ENCODE measurements around the gene LMAN1L. TPM values are rescaled to one million over a fixed set of nuclear protein-coding genes. Genes with fewer than 3 reads are reported as not detected.

LMAN1L gene
- total and polyA plus RNA-seq, 2 experiments from 2014 or later = not detected

DNA sequence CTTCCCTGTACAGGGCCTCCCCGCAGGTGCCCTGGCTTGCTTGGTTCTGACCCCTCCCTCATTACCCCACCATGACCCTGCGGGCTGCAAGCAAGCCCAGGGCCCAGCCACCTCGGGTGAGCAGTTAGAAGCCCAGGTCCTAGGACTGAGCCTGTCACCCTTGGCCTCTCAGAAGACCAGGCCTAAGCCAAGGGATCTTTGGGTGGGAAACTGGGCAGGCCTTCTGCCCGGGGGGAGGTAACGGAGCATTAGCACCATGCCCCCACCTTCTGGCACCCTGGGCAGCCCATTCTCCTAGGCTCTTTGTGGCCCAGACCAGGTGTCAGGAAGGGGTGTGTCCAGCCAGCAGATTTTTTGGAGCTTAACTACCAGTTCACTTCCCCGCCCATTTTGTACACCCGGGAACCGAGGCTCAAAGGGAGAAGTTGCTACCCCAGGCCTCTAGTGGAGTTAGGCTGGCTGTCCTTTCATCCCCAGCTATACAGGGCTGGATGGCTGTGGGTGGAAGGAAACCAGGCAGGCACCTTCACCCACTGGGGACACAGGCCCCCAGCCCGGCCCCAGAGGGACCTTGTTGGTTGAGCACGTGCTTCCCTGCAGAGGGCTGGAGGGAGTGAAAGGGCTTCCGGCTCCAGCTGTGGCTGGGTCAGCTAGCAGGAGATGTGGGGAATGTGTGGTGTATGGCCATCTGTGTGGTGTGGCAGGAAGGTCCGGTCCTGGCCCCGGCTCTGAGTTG lies 29.4 kb upstream of the LMAN1L start:
- peaks cover 53% of the 10 kb centered on the region for H4K20me1 ChIP-seq (ENCODE audit: insufficient read depth, poor library complexity, severe bottlenecking)
- H3K4me2 ChIP-seq = peak overlapping the region; percentile 98

DNA sequence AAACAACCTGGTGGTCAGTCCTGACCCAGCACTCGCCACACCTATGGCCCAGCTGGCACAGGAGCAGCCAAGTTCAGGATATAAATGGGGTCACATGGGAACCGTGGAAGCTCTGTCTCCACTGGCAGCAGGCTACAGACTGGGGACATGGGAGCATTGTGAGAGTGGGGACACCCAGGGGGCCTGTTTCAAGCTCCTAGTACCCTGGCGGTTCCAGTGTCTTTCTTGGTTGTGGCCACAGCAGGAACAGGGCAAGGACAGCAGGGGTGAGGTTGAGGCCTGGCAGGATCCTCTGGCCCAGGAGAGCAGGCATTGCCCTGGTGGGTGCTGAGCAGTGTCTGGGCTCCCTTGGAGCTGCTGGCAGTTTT lies 28.8 kb upstream of the LMAN1L start:
- peaks cover 58% of the 10 kb centered on the region for H4K20me1 ChIP-seq (ENCODE audit: insufficient read depth, poor library complexity, severe bottlenecking)
- TF ChIP-seq EZH2phosphoT487 (IDR thresholded peaks at IDR 0.05; ENCODE audit: low read depth, severe bottlenecking, unreplicated experiment) (no peak), EZH2 (IDR thresholded peaks at IDR 0.05; ENCODE audit: borderline replicate concordance) (no peak), CTCF (IDR thresholded peaks at IDR 0.05; ENCODE audit: poor library complexity) (no peak)
- DNase-seq (ENCODE audit: low spot score) = no peak
- peaks cover 55% of the 10 kb centered on the region for H3K4me1 ChIP-seq (ENCODE audit: insufficient read depth)
- H3K9me2 ChIP-seq (replicated peaks; ENCODE audit: insufficient read depth) = no peaks in the 10 kb centered on the region
- H3K4me3 ChIP-seq = peak overlapping the region; percentile 99
- H3K27ac ChIP-seq = peak overlapping the region; percentile 12
- H3K27me3 ChIP-seq = no peaks in the 10 kb centered on the region
- H2AFZ ChIP-seq = no peak overlapping the region
- peaks cover 71% of the 10 kb centered on the region for H3K79me2 ChIP-seq
- WGBS (ENCODE audit: low lambda C conversion rate, missing lambda C conversion rate) = 77% methylated on average over 3 of the region's 3 CpGs
- H3K9me3 ChIP-seq (ENCODE audit: low read depth) = no peaks in the 10 kb centered on the region
- no peaks in the 10 kb centered on the region for H3K36me3 ChIP-seq (replicated peaks; ENCODE audit: insufficient read depth, low read depth)
- H3K4me2 ChIP-seq = peak overlapping the region; percentile 98

More for the DNA sequence above, 29.4 kb upstream of the LMAN1L start:
- H3K4me1 ChIP-seq (ENCODE audit: insufficient read depth) = peaks cover 53% of the 10 kb centered on the region
- H3K27ac ChIP-seq = peak overlapping the region; percentile 12
- no peak overlapping the region for H2AFZ ChIP-seq
- H3K4me3 ChIP-seq = peak overlapping the region; percentile 99
- H3K79me2 ChIP-seq = peaks cover 65% of the 10 kb centered on the region
- H3K9me3 ChIP-seq (ENCODE audit: low read depth) = no peaks in the 10 kb centered on the region
- DNase-seq (ENCODE audit: low spot score) = peak; percentile 51
- WGBS (ENCODE audit: low lambda C conversion rate, missing lambda C conversion rate) = 25% methylated on average over 13 of the region's 13 CpGs
- H3K27me3 ChIP-seq = no peaks in the 10 kb centered on the region
- no peaks in the 10 kb centered on the region for H3K36me3 ChIP-seq (replicated peaks; ENCODE audit: insufficient read depth, low read depth)
- H3K9me2 ChIP-seq (replicated peaks; ENCODE audit: insufficient read depth) = no peaks in the 10 kb centered on the region
- TF ChIP-seq EZH2phosphoT487 (IDR thresholded peaks at IDR 0.05; ENCODE audit: low read depth, severe bottlenecking, unreplicated experiment) (no peak), CTCF (IDR thresholded peaks at IDR 0.05; ENCODE audit: poor library complexity) (no peak), EZH2 (IDR thresholded peaks at IDR 0.05; ENCODE audit: borderline replicate concordance) (no peak)

GRCh38 chr15:74784426-74785193 lies 28.0 kb upstream of the LMAN1L start:
- Histone ChIP-seq H3K4me1 (ENCODE audit: insufficient read depth) (peaks cover 54% of the 10 kb centered on the region), H3K36me3 (replicated peaks; ENCODE audit: insufficient read depth, low read depth) (no peaks in the 10 kb centered on the region), H3K9me3 (ENCODE audit: low read depth) (no peaks in the 10 kb centered on the region), H3K9me2 (replicated peaks; ENCODE audit: insufficient read depth) (no peaks in the 10 kb centered on the region), H4K20me1 (ENCODE audit: insufficient read depth, poor library complexity, severe bottlenecking) (peaks cover 65% of the 10 kb centered on the region), H3K27me3 (no peaks in the 10 kb centered on the region), H3K79me2 (peaks cover 78% of the 10 kb centered on the region), H3K4me2 (peak overlapping the region; percentile 98), H2AFZ (no peak overlapping the region), H3K4me3 (no peak overlapping the region), H3K27ac (no peak overlapping the region)
- DNase-seq (ENCODE audit: low spot score) = no peak
- 89% methylated on average over 8 of the region's 8 CpGs for WGBS (ENCODE audit: low lambda C conversion rate, missing lambda C conversion rate)
- no peak for TF ChIP-seq EZH2phosphoT487 (IDR thresholded peaks at IDR 0.05; ENCODE audit: low read depth, severe bottlenecking, unreplicated experiment)
- no peak for TF ChIP-seq EZH2 (IDR thresholded peaks at IDR 0.05; ENCODE audit: borderline replicate concordance)
- no peak for TF ChIP-seq CTCF (IDR thresholded peaks at IDR 0.05; ENCODE audit: poor library complexity)
